Gastroesophageal sphincter (tissue), 3 donors: Measurements from ENCODE around the gene SPINDOC.

ENCODE experiments used
- EP300 ChIP-seq: sonication (generic); formaldehyde crosslinking; IDR thresholded peaks from one replicate; pipeline ENCODE4 v1.6.1; 2017; ENCODE audit warnings: antibody characterized with exemption, mild to moderate bottlenecking
- POLR2A ChIP-seq, 2 donors: fragments of 450-650 bp; IDR thresholded peaks; one replicate each; pipeline ENCODE4 v1.6.1; 2017; ENCODE audit warnings: antibody characterized with exemption in 2 of 2, mild to moderate bottlenecking in 2 of 2, moderate library complexity in 1 of 2
- TF ChIP-seq, protein P1 (sequence below), 4 experiments: fragments of 200-600 bp in 2 of 4; fragments of 450-650 bp in 2 of 4; sonication (generic) in 1 of 4; IDR thresholded peaks; one replicate each; pipeline ENCODE4 v1.5.1; 2017 to 2019; ENCODE audit warnings: antibody characterized with exemption in 4 of 4, mild to moderate bottlenecking in 2 of 4, moderate library complexity in 2 of 4

- TF ChIP-seq, protein P1, sequence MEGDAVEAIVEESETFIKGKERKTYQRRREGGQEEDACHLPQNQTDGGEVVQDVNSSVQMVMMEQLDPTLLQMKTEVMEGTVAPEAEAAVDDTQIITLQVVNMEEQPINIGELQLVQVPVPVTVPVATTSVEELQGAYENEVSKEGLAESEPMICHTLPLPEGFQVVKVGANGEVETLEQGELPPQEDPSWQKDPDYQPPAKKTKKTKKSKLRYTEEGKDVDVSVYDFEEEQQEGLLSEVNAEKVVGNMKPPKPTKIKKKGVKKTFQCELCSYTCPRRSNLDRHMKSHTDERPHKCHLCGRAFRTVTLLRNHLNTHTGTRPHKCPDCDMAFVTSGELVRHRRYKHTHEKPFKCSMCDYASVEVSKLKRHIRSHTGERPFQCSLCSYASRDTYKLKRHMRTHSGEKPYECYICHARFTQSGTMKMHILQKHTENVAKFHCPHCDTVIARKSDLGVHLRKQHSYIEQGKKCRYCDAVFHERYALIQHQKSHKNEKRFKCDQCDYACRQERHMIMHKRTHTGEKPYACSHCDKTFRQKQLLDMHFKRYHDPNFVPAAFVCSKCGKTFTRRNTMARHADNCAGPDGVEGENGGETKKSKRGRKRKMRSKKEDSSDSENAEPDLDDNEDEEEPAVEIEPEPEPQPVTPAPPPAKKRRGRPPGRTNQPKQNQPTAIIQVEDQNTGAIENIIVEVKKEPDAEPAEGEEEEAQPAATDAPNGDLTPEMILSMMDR (IDR thresholded peaks at IDR 0.05) = no peak
- no peak for TF ChIP-seq POLR2A (IDR thresholded peaks at IDR 0.05)
- no peak for TF ChIP-seq EP300
Measured at GRCh38 chr11:63841554-63841953, 28.3 kb downstream of the SPINDOC start.
